NK-92 (cell line): ENCODE results near the gene SNUPN.
A peak's percentile ranks its signal among the peaks of the same experiment; 100 is the strongest.

Experiments
- DNase-seq: peaks from one replicate; lab custom pipeline; 2025; ENCODE audit not compliant: unreplicated experiment; lab: John Stamatoyannopoulos, UW

SNUPN gene

GRCh38 chr15:75654201-75654907 is 28.8 kb upstream of the SNUPN start:
- no peak for DNase-seq

- no peak for DNase-seq
These were observed 27.9 kb upstream of the SNUPN start for GRCh38 chr15:75653347-75653913.

- DNase-seq = no peak
These were observed 26.5 kb upstream of the SNUPN start for GRCh38 chr15:75651810-75652543.

DNA sequence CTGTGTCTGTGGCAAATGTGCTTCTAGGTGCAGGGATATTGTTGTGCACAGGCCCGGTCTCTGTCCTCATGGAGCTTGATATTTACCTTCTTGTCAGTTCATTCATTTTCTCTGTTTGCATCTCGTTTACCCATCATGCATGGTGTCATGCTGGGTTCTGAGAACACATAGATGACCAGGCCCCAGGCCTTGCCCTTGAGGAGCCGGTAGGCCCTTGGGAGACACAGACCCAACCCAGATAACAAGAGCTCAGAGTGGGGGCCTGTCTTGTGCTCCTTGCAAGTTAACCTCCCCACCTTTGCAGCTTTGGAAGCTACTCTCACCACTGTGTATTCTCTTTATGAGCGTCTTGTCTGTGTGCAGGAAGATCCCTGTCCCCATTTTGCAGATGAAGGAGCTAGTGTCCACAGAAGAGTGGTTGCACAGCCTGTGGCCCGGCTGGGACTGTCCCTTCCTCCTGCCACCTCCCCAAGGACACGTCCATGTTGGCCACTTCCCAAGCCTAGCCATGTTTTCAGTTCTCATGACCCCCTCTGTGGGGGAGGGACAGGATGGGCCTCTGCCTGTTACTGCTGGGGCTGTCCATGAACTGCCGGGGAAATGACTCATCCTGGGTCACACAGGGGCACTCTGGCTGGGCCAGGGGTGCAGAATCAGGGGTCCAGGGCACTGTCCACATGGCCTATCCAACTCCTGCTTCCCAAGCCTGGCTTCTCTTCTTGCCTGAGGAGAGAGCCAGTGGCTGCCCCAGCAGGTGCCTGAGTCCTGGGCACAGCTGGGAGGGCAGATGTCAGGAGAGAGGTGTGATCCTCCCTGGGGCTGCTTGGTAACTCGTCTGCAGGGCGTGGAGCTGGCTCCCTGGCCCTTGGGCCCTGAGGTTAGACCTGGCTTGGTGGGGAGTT is 25.6 kb upstream of the SNUPN start:
- no peak for DNase-seq

- no peak for DNase-seq
These were observed 24.3 kb upstream of the SNUPN start for GRCh38 chr15:75649848-75650247.

- DNase-seq = no peak
These were observed 23.7 kb upstream of the SNUPN start for GRCh38 chr15:75649045-75649761.

DNA sequence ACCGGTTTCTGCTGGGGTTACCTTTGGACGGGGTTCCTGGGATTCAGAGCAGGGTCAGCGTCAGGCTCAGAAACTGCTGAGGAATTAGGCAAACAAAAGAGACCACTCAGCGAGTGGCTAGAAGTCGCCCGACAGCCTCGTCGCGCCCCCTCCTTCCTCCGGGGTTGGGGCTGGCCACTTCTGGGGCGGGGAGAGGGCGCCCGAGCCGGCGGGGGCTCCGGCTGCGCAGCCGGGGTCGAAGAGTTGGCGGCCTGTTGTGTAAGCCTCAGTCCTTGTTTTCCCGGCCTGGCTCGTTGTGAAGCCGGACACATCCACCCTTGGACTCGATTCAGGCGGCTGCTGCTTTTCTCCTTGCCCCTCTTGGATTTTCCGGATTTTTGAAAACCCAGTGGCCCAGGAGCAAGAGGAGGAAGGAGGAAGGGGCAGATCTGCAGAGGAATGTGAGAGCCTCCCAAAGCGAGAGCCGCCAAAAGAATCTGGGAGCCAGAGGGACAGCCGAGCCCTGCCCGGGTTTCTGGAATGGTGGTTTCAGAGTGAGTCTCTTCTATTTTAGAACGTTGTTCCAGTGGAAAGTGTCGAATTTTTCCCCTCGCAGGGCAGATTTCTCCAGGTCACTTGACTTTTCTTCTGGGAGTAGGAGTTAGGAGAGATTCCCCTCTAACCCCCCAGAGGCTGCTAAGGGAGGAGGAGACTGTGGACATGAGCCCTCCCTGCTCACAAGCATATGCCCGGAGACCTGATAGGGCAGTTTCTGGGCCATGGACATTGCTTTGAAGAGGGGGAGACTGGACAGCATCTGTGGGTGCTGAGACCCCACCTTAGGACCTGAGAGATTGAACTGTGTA is 22.9 kb upstream of the SNUPN start:
- DNase-seq = no peak

- DNase-seq = no peak
These were observed 22.0 kb upstream of the SNUPN start, which contains the start of gene SNX33 for GRCh38 chr15:75647370-75648155. SNX33 (plus strand) TSS chr15:75647912; CDS start chr15:75649103, 1,191 bp downstream.

GRCh38 chr15:75646944-75647364 is 21.4 kb upstream of the SNUPN start:
- no peak for DNase-seq

DNA sequence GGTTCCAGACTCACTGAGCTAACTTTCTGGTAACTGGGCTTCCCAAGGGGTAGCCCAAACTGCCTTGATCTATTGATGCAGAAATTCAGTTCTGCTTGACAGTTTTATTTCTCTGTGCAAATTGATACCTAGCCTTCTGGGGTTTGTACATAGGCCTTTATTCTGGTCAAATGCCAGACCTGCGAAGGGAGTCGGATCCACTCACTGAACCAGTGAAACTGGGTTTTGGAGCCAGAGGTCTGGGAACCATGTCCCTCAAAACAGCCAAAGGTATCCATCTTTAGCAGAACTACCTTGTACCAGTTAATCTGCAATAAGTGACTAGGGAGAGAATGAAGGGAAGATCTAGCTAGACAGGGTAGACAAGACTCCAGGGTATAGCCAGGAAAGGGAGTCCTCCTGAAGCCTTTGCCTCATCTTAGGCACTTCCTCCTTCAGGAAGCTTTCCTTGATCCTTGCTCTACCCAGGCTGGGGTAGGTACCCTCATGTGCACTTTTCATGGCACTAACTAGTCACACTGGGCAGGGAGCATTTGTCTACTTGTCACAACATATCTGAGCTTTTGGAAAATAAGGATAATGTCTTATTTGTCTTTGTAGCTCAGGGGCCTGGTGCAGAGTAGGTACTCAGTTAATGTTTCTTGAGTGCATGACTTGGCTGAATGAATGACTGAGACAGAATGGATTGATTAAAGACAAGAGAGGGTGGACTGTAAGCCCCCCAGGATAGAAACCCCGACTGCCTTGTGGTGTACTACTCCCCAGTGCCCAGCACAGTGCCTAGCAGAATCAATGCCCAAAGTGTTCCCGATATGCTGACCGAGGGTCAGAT is 20.8 kb upstream of the SNUPN start:
- no peak for DNase-seq

DNA sequence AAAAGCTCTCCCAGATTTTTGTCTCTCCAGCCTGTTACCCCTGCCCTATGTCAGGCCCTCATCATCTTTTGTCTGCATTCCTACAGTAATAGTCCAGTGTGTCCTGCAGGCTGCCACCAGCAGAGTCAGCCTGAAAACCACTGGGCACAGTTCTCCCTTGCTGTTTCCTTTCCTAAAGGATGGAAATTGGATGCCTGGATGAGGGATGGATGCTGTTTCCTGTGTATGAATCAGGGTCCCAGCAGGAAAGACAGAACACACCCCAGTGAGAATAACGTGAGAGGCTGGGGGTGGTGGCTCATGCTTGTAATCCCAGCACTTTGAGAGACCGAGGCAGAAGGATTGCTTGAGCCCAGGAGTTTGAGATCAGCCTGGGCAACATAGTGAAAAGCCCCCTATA is 18.9 kb upstream of the SNUPN start:
- DNase-seq = no peak

DNA sequence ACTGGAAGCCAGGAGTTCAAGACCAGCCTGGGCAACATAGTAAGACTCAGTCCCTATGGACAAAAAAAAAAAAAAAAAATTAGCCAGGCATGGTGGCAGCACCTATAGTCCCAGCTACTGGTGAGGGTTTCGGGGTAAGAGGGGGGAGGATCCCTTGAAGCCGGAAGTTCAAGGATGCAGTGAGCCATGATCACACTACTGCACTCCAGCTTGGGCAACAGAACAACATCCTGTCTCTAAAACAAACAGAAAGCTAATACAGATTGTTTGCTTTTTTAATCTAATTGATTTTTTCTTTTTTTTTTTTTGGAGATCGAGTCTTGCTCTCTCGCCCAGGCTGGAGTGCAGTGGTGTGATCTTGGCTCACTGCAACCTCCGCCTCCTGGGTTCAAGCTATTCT is 16.1 kb upstream of the SNUPN start:
- no peak for DNase-seq

DNA sequence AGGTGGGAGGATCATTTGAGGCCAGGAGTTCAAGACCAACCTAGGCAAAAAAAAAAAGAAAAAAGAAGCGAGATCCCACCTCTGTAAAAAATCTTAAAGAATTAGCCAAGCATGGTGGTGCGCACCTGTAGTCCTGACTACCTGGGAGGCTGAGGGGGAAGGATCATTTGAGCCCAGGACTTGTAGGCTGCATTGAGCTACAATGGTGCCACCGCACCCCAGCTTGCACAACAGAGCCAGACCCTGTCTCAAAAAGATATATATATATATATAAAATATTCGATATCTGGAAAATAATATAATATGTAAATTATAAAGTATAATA is 15.6 kb upstream of the SNUPN start:
- no peak for DNase-seq

- no peak for DNase-seq
These were observed 15.1 kb upstream of the SNUPN start for GRCh38 chr15:75640483-75641178.

DNA sequence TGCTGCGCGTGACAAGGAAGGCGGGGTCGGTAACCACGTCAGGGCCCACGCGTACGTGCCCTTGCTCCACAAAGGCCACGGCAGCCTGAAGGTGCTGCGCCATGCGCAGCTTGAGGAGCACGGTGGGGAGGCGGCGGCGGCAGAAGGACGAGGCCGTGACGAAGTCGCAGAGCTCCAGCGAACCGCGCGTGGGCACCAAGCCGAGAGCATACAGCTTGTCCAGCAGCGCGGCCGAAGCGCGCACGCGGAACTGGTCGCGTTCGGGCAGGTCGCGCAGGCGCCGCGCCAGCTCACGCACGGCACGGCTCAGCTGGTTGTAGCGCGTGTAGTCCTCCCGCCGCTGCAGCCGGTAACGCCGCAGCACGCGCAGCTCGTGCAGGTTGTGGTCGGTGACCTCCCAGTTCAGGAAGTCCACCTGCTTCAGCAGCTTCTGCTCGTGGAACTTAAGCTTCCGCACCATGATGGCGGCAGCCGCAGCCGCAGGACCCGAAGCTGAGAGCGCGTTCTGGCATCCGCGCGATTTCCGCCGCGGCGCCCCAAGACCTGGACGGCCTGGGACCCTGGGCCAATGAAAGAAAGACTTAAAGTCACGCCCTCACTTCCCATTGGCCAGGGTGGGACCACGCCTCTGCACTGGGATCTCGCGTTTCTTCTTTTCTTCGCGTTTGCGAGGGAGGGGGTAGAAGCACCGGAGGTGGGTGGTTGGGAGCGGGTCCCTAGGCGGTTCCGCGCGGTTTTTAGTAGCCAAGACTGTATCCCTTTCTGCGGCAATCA is 14.4 kb upstream of the SNUPN start, which contains the start of gene IMP3:
TSS of gene IMP3 (minus strand) at position 516 of the 774 bp plus-strand sequence. CDS start at position 460, 56 bp downstream.
- DNase-seq = peak; percentile 51

GRCh38 chr15:75639191-75639708 is 13.7 kb upstream of the SNUPN start:
- DNase-seq = no peak
